ENCODE measurements around the gene MYLK. TPM values are rescaled to one million over a fixed set of nuclear protein-coding genes. Genes with fewer than 3 reads are reported as not detected.
A peak's percentile ranks its signal among the peaks of the same experiment; 100 is the strongest.

The MYLK gene
- total and polyA plus RNA-seq, 2 of the 4 experiments (the other 2 are of a cell fraction), result 299 to 484 TPM

- BruUV-seq (replicated peaks), result no TSS peak
- intact Hi-C loops (cut with micrococcal nuclease), result no loop called here
These were observed 51.3 kb downstream of the MYLK start for GRCh38 chr3:123832692-123833397.

More at GRCh38 chr3:123832692-123833397, 51.3 kb downstream of the MYLK start:
- Histone ChIP-seq H3K27me3 (ENCODE audit: control insufficient read depth, insufficient read depth, low read length) (no peaks in the 10 kb centered on the region), H3K14ac (replicated peaks; ENCODE audit: low read depth, low read length) (peak overlapping the region; percentile 65), H3K27ac (ENCODE audit: insufficient read depth, low read length) (no peak overlapping the region), H3K79me1 (ENCODE audit: low read depth in 1 of 2, low read length in 2 of 2) (peaks cover 50 to 76% of the 10 kb centered on the region in 2 experiments), H3K9me3 (ENCODE audit: control insufficient read depth, insufficient read depth, low read length) (peaks cover 12% of the 10 kb centered on the region), H2BK5ac (ENCODE audit: low read depth, low read length, poor library complexity, severe bottlenecking) (peak overlapping the region; percentile 49), H3K36me3 (ENCODE audit: control insufficient read depth, insufficient read depth, low read length) (peaks cover 39% of the 10 kb centered on the region), H3K4me2 (ENCODE audit: low read depth, low read length) (no peak overlapping the region), H3K23ac (ENCODE audit: low read depth, low read length) (peak overlapping the region; percentile 39; the same call in 1 of the 2 replicates), H2BK15ac (ENCODE audit: low read depth, low read length) (peak overlapping the region; percentile 71; the same call in 1 of the 3 replicates), H4K5ac (ENCODE audit: low read depth, low read length) (peak overlapping the region; percentile 68; the same call in 1 of the 2 replicates), H3K4ac (ENCODE audit: low read depth, low read length) (peak overlapping the region; percentile 69), H2BK120ac (ENCODE audit: low read depth, low read length) (peak overlapping the region; percentile 67), H3K4me1 (ENCODE audit: control insufficient read depth, insufficient read depth, low read length) (peaks cover 16% of the 10 kb centered on the region), H3K4me3 (ENCODE audit: insufficient read depth, low read depth, low read length) (no peak overlapping the region), H2BK20ac (ENCODE audit: low read depth, low read length) (peak overlapping the region; percentile 73), H3K9ac (ENCODE audit: low read depth, low read length) (no peak overlapping the region), H2AK5ac (ENCODE audit: low read depth, low read length) (peak overlapping the region; percentile 65), H4K8ac (ENCODE audit: low read depth in 2 of 2, low read length in 2 of 2) (peak overlapping the region; percentile 13 to 65; a peak in 3 of 4 replicates), H4K20me1 (ENCODE audit: insufficient read depth, low read length) (no peaks in the 10 kb centered on the region), H3K18ac (ENCODE audit: low read depth, low read length) (peak overlapping the region; percentile 37; the same call in 1 of the 2 replicates), H3K56ac (ENCODE audit: extremely low read depth, insufficient read depth, low read length) (no peak overlapping the region), H4K91ac (ENCODE audit: insufficient read depth, low read depth, low read length) (peak overlapping the region; percentile 48), H2AFZ (replicated peaks; ENCODE audit: low read length, poor library complexity) (no peak overlapping the region), H3K9me1 (ENCODE audit: insufficient read depth, low read length) (peaks cover 21% of the 10 kb centered on the region), H2AK9ac (replicated peaks; ENCODE audit: low read depth, low read length, poor library complexity) (no peak overlapping the region)
- ChIA-PET POLR2A (ENCODE audit: unreplicated experiment) (interaction anchor here (0.7 kb wide), 1 partner anchor 51 kb away, joined by 3 read pairs; the partner anchor contains the start of gene MYLK), CTCF (no interaction called here)
- ATAC-seq (ENCODE audit: low read depth), result no peak
- no CpG with 5 or more reads among the region's 3 CpGs for WGBS, 2 experiments (ENCODE audit: extremely low coverage in 2 of 2, insufficient read length in 1 of 2)
- dilution Hi-C loops (cut with HindIII; ENCODE audit: low sequenced_read_pairs, unreplicated experiment), result no loop called here
- TF ChIP-seq MAZ (IDR thresholded peaks at IDR 0.05; ENCODE audit: borderline replicate concordance, low read depth, low read length) (no peak), CHD1 (IDR thresholded peaks at IDR 0.05; ENCODE audit: low read depth, low read length) (no peak)
- no peak for DNase-seq
- in situ Hi-C loops (cut with MboI; ENCODE audit: low sequenced_read_pairs), result no loop called here

Measured in IMR-90 (cell line).